HS-27A (cell line): ENCODE data around the gene OR51G2.

Experiments used
- DNase-seq: peaks from one replicate; pipeline ENCODE4 v3.0.0-alpha.2; 2012; ENCODE audit warnings: low read depth, missing footprints

Gene OR51G2

GRCh38 chr11:4863876-4864275, 55.3 kb downstream of the OR51G2 start:
- no peak for DNase-seq
